GM12878 (cell line): ENCODE measurements around the gene OGDHL. TPM values are rescaled to one million over a fixed set of nuclear protein-coding genes. Genes with fewer than 3 reads are reported as not detected.

Experiments used
- ATAC-seq: fragments of 200-7000 bp; cut with Tn5 transposase; 3 replicates; pipeline ENCODE4 v1.9.1; 2020; ENCODE audit warnings: mild to moderate bottlenecking, moderate library complexity
- BruUV-seq: library from RNA; stranded (reverse); fragments of 400-500 nt; replicated peaks from 2 replicates; lab custom pipeline; 2021; lab: Mats Ljungman, UMichigan
- CTCF ChIA-PET: fragments of 300-600 bp; sonication (Branson Sonifier 250); formaldehyde crosslinking; extraction: SDS; loops from one replicate; lab custom pipeline; 2021; ENCODE audit warnings: inconsistent platforms; lab: Yijun Ruan, JAX
- POLR2A ChIA-PET: fragments of 350-600 bp; formaldehyde crosslinking; extraction: SDS; loops from one replicate; lab custom pipeline; 2021; ENCODE audit warnings: inconsistent platforms; lab: Charles Lee
- RAD21 ChIA-PET: fragments of 300-600 bp; sonication (Branson Sonifier 250); formaldehyde crosslinking; loops from one replicate; lab custom pipeline; 2023; ENCODE audit warnings: antibody characterized with exemption; ENCODE audit not compliant: unreplicated experiment; lab: Charles Lee
- SMC1A ChIA-PET: fragments of 300-600 bp; sonication (Branson Sonifier 250); formaldehyde crosslinking; loops from one replicate; lab custom pipeline; 2023; ENCODE audit not compliant: unreplicated experiment, uncharacterized antibody; lab: Charles Lee
- DNase-seq: peaks from one replicate; pipeline ENCODE4 v3.0.0-alpha.2; 2011; ENCODE audit warnings: low read depth, low spot score
- FAIRE-seq: peaks from 3 replicates; lab custom pipeline; 2011; peaks lifted over from hg19 to GRCh38; lab: Jason Lieb, UNC
- H2AFZ ChIP-seq: 2 replicates; pipeline ENCODE4 v1.6.0; 2011; ENCODE audit warnings: low read depth, low read length, control low read depth; ENCODE audit not compliant: control insufficient read depth
- H3K27ac ChIP-seq: 2 replicates; pipeline ENCODE4 v1.5.1; 2011; ENCODE audit warnings: control low read depth; ENCODE audit not compliant: control insufficient read depth, insufficient read depth
- H3K27me3 ChIP-seq, 2 experiments: replicated peaks in 1 of 2; 2 replicates each; pipeline versions ENCODE4 v1.6.0 to v1.6.1; 2011; ENCODE audit warnings: low read length in 1 of 2; ENCODE audit not compliant: control insufficient read depth in 2 of 2, insufficient read depth in 2 of 2
- H3K36me3 ChIP-seq, 2 experiments: 2 replicates each; pipeline ENCODE4 v1.5.1; 2011; ENCODE audit warnings: low read length in 1 of 2; ENCODE audit not compliant: control insufficient read depth in 2 of 2, insufficient read depth in 2 of 2
- H3K4me1 ChIP-seq: 2 replicates; pipeline ENCODE4 v1.6.1; 2011; ENCODE audit warnings: mild to moderate bottlenecking, low read length, moderate library complexity, mixed read lengths; ENCODE audit not compliant: control insufficient read depth, insufficient read depth
- H3K4me2 ChIP-seq: 2 replicates; pipeline ENCODE4 v1.6.0; 2011; ENCODE audit warnings: control low read depth; ENCODE audit not compliant: control insufficient read depth, insufficient read depth
- H3K4me3 ChIP-seq: fragments of 200-600 bp; sonication (generic); 2 replicates; pipeline ENCODE4 v1.5.1; 2016
- H3K79me2 ChIP-seq: 2 replicates; pipeline ENCODE4 v1.6.0; 2011; ENCODE audit warnings: low read length; ENCODE audit not compliant: control insufficient read depth, insufficient read depth
- H3K9ac ChIP-seq: 2 replicates; pipeline ENCODE4 v1.8.0; 2011; ENCODE audit warnings: low read length, control low read depth, mixed read lengths; ENCODE audit not compliant: control insufficient read depth, insufficient read depth
- H3K9me3 ChIP-seq: replicated peaks from 3 replicates; pipeline ENCODE4 v1.5.1; 2011; ENCODE audit warnings: mild to moderate bottlenecking, low read length; ENCODE audit not compliant: control insufficient read depth, insufficient read depth
- H4K20me1 ChIP-seq: 2 replicates; pipeline ENCODE4 v1.6.0; 2011; ENCODE audit not compliant: control insufficient read depth, insufficient read depth
- ASH2L ChIP-seq: fragments of 300-600, 200-600 bp; sonication (generic); IDR thresholded peaks from 2 replicates; pipeline ENCODE4 v1.6.1; 2017; ENCODE audit warnings: low read depth, mild to moderate bottlenecking, borderline replicate concordance
- BMI1 ChIP-seq: fragments of 450-650 bp; IDR thresholded peaks from 2 replicates; pipeline ENCODE4 v1.6.1; 2016; ENCODE audit warnings: mild to moderate bottlenecking, moderate library complexity, borderline replicate concordance
- BRCA1 ChIP-seq: IDR thresholded peaks from 2 replicates; pipeline ENCODE4 v1.6.1; 2011; ENCODE audit warnings: low read depth, low read length, improper control_type of control experiment
- EED ChIP-seq: sonication (generic); IDR thresholded peaks from 2 replicates; pipeline ENCODE4 v1.6.1; 2016; ENCODE audit warnings: antibody characterized with exemption, low read depth
- HDAC2 ChIP-seq: fragments of 200-600 bp; sonication (generic); IDR thresholded peaks from 2 replicates; pipeline ENCODE4 v1.6.1; 2017
- IKZF1 ChIP-seq: fragments of 450-650 bp; conservative IDR thresholded peaks from 2 replicates; pipeline ENCODE4 v1.6.1; 2017; ENCODE audit warnings: antibody characterized with exemption, mild to moderate bottlenecking
- KAT2A ChIP-seq: conservative IDR thresholded peaks from 2 replicates; pipeline ENCODE4 v1.6.1; 2011; ENCODE audit warnings: low read depth, low read length; ENCODE audit not compliant: control insufficient read depth
- NFIC ChIP-seq: IDR thresholded peaks from 2 replicates; pipeline ENCODE4 v1.6.1; 2012; ENCODE audit warnings: low read depth, mild to moderate bottlenecking, inconsistent platforms, low read length, moderate library complexity
- NFXL1 ChIP-seq: fragments of 450-650 bp; IDR thresholded peaks from 2 replicates; pipeline ENCODE4 v1.6.1; 2017; ENCODE audit warnings: antibody characterized with exemption, mild to moderate bottlenecking, borderline replicate concordance
- SMAD5 ChIP-seq: IDR thresholded peaks from 2 replicates; pipeline ENCODE4 v1.6.1; 2016; ENCODE audit warnings: antibody characterized with exemption, low read depth
- SREBF2 ChIP-seq: IDR thresholded peaks from 2 replicates; pipeline ENCODE4 v1.6.1; 2012; ENCODE audit warnings: mild to moderate bottlenecking, low read length
- SUPT20H ChIP-seq: IDR thresholded peaks from 2 replicates; pipeline ENCODE4 v1.6.1; 2011; ENCODE audit warnings: low read depth, mild to moderate bottlenecking, low read length, moderate library complexity, borderline replicate concordance; ENCODE audit not compliant: control insufficient read depth
- TARDBP ChIP-seq: IDR thresholded peaks from 2 replicates; pipeline ENCODE4 v1.6.1; 2016; ENCODE audit warnings: borderline replicate concordance
- TBL1XR1 ChIP-seq: IDR thresholded peaks from 2 replicates; pipeline ENCODE4 v1.6.1; 2012; ENCODE audit warnings: low read depth, low read length, improper control_type of control experiment
- YBX1 ChIP-seq: fragments of 450-650 bp; IDR thresholded peaks from 2 replicates; pipeline ENCODE4 v1.6.1; 2016; ENCODE audit warnings: antibody characterized with exemption
- ZNF274 ChIP-seq: IDR thresholded peaks from one replicate; pipeline ENCODE4 v1.8.0; 2011; ENCODE audit not compliant: insufficient read length, insufficient read depth
- WGBS: methylation state at CpG from one replicate; pipeline ENCODE4 v1.1.6; 2016; ENCODE audit warnings: low lambda C conversion rate; ENCODE audit not compliant: insufficient replicate concordance, insufficient coverage; ENCODE audit errors: missing lambda C conversion rate; 5-methylcytosine and 5-hydroxymethylcytosine counted together
- in situ Hi-C: fragments of 300-500 bp; cut with MboI; formaldehyde crosslinking; loops from 9 replicates; pipeline ENCODE4 v1.14.3; 2018; ENCODE audit warnings: mixed read lengths
- intact Hi-C: fragments of 100-400 bp; cut with micrococcal nuclease; formaldehyde crosslinking; loops from one replicate; pipeline ENCODE4 v1.14.2; 2022; ENCODE audit not compliant: unreplicated experiment
- polyA plus RNA-seq, 11 experiments: library from polyadenylated mRNA; depleted of rRNA in 4 of 11; unstranded in 6 of 11; stranded (reverse) in 5 of 11; fragments of >200 nt; fragmentation: Nextera tagmentation in 4 of 11; fragmentation: Illumina TruSeq in 1 of 11; extraction: Ambion mirVana in 4 of 11; extraction: Trizol in 1 of 11; gene quantifications; 1 replicate in 1 of 11; 2 replicates in 10 of 11; pipeline versions ENCODE4 v1.2.1 to v1.2.3, GENCODE V29; 2011 to 2016; ENCODE audit warnings: inconsistent platforms in 2 of 11, missing spikeins in 2 of 11, low read depth in 1 of 11
- total RNA-seq, 4 experiments: library from RNA; depleted of rRNA in 3 of 4; stranded (reverse); fragments of >200 nt in 3 of 4; fragmentation: Illumina TruSeq in 1 of 4; extraction: Trizol in 1 of 4; gene quantifications; 2 replicates each; pipeline versions ENCODE4 v1.2.1 to v1.2.3, GENCODE V29; 2013 to 2021
- TF ChIP-seq, protein P1 (sequence below): IDR thresholded peaks from 2 replicates; pipeline ENCODE4 v1.6.1; 2012; ENCODE audit warnings: improper control_type of control experiment, low read depth, low read length; ENCODE audit not compliant: insufficient replicate concordance
- TF ChIP-seq, protein P2 (sequence below): IDR thresholded peaks from 2 replicates; pipeline ENCODE4 v1.6.1; 2011; ENCODE audit warnings: low read depth, low read length, improper control_type of control experiment, borderline replicate concordance
- TF ChIP-seq, protein P3 (sequence below): IDR thresholded peaks from 2 replicates; pipeline ENCODE4 v1.6.1; 2011; ENCODE audit warnings: borderline replicate concordance, low read depth, mild to moderate bottlenecking, moderate library complexity, mixed read lengths, low read length; ENCODE audit not compliant: insufficient read depth; ENCODE audit errors: extremely low read length

Gene OGDHL
- total and polyA plus RNA-seq, 10 of the 15 experiments (the other 5 are each of a cell fraction or from before 2014, with no cell fraction given): 0.02 to 13.3 (median 0.34) TPM

DNA sequence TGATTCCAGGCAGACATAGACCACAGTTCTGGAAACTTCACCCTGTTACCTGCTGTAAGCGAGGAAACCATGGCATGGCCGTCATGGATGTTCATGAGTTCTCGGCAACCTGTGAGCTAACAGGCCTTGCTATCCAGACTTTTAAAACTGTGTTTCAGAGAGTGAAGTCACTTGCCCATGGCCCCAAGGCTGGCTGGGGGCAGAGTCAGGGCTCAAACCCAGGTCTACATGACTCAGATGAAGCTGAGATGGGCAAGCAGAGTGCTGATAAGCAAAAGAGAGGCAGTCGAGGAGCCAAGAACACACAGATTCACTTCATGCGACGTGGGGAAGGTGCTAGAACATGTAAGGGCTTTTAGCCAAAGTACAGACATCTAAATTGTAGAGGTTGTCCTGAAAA is 51.2 kb downstream of the OGDHL start:
- FAIRE-seq: no peak
- Histone ChIP-seq H3K9ac (no peak overlapping the region), H2AFZ (no peak overlapping the region), H3K27me3 (no peaks in the 10 kb centered on the region), H3K4me3 (no peak overlapping the region), H3K79me2 (no peaks in the 10 kb centered on the region)
- intact Hi-C loops: no loop called here
- DNase-seq: no peak
- CTCF ChIA-PET: interaction anchor here (1.6 kb wide), 1 partner anchor 11 kb away, joined by 5 read pairs; no protein-coding TSS in a partner anchor
- POLR2A ChIA-PET: no interaction called here
- no peak for ATAC-seq
- TF ChIP-seq, protein P1, sequence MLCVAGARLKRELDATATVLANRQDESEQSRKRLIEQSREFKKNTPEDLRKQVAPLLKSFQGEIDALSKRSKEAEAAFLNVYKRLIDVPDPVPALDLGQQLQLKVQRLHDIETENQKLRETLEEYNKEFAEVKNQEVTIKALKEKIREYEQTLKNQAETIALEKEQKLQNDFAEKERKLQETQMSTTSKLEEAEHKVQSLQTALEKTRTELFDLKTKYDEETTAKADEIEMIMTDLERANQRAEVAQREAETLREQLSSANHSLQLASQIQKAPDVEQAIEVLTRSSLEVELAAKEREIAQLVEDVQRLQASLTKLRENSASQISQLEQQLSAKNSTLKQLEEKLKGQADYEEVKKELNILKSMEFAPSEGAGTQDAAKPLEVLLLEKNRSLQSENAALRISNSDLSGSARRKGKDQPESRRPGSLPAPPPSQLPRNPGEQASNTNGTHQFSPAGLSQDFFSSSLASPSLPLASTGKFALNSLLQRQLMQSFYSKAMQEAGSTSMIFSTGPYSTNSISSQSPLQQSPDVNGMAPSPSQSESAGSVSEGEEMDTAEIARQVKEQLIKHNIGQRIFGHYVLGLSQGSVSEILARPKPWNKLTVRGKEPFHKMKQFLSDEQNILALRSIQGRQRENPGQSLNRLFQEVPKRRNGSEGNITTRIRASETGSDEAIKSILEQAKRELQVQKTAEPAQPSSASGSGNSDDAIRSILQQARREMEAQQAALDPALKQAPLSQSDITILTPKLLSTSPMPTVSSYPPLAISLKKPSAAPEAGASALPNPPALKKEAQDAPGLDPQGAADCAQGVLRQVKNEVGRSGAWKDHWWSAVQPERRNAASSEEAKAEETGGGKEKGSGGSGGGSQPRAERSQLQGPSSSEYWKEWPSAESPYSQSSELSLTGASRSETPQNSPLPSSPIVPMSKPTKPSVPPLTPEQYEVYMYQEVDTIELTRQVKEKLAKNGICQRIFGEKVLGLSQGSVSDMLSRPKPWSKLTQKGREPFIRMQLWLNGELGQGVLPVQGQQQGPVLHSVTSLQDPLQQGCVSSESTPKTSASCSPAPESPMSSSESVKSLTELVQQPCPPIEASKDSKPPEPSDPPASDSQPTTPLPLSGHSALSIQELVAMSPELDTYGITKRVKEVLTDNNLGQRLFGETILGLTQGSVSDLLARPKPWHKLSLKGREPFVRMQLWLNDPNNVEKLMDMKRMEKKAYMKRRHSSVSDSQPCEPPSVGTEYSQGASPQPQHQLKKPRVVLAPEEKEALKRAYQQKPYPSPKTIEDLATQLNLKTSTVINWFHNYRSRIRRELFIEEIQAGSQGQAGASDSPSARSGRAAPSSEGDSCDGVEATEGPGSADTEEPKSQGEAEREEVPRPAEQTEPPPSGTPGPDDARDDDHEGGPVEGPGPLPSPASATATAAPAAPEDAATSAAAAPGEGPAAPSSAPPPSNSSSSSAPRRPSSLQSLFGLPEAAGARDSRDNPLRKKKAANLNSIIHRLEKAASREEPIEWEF: no peak
- TF ChIP-seq, protein P2, sequence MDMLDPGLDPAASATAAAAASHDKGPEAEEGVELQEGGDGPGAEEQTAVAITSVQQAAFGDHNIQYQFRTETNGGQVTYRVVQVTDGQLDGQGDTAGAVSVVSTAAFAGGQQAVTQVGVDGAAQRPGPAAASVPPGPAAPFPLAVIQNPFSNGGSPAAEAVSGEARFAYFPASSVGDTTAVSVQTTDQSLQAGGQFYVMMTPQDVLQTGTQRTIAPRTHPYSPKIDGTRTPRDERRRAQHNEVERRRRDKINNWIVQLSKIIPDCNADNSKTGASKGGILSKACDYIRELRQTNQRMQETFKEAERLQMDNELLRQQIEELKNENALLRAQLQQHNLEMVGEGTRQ: no peak
- TF ChIP-seq BMI1 (no peak), NFIC (no peak), SREBF2 (no peak), SMAD5 (no peak), BRCA1 (no peak), KAT2A (no peak), YBX1 (no peak), TARDBP (no peak), HDAC2 (no peak), EED (no peak), ASH2L (no peak), ZNF274 (no peak), SUPT20H (no peak), IKZF1 (no peak), TBL1XR1 (no peak), NFXL1 (no peak)
- TF ChIP-seq, protein P3, sequence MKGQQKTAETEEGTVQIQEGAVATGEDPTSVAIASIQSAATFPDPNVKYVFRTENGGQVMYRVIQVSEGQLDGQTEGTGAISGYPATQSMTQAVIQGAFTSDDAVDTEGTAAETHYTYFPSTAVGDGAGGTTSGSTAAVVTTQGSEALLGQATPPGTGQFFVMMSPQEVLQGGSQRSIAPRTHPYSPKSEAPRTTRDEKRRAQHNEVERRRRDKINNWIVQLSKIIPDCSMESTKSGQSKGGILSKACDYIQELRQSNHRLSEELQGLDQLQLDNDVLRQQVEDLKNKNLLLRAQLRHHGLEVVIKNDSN: no peak
- TF ChIP-seq, all 136 proteins: peak for 0
- H3K9me3 ChIP-seq: no peaks in the 10 kb centered on the region
- 20% methylated on average over 6 of the region's 6 CpGs for WGBS
- RAD21 ChIA-PET: no interaction called here
- H3K27ac ChIP-seq: no peak overlapping the region
- H3K4me2 ChIP-seq: no peak overlapping the region
- no TSS peak for BruUV-seq
- no peaks in the 10 kb centered on the region for H3K4me1 ChIP-seq
- no peaks in the 10 kb centered on the region for H4K20me1 ChIP-seq
- in situ Hi-C loops: no loop called here
- H3K36me3 ChIP-seq: no peaks in the 10 kb centered on the region
- SMC1A ChIA-PET: no interaction called here
